Measurements from ENCODE around the gene MCUB.
"Not testable (repeated sequence)": the region's sequence is repeated elsewhere in the genome, so short reads cannot be mapped to it uniquely, and the experiment has no call there.

MCUB gene

DNA sequence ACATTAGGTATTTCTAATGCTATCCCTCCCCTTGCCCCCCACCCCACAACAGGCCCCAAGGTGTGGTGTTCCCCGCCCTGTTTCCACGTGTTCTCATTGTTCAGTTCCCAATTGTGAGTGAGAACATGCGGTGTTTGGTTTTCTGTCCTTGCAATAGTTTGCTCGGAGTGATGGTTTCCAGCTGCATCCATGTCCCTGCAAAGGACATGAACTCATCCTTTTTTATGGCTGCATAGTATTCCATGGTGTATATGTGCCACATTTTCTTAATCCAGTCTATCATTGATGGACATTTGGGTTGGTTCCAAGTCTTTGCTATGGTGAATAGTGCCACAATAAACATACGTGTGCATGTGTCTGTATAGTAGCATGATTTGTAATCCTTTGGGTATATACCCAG is 20.0 kb downstream of the MCUB start:
- not testable (repeated sequence) for DNase-seq

DNA sequence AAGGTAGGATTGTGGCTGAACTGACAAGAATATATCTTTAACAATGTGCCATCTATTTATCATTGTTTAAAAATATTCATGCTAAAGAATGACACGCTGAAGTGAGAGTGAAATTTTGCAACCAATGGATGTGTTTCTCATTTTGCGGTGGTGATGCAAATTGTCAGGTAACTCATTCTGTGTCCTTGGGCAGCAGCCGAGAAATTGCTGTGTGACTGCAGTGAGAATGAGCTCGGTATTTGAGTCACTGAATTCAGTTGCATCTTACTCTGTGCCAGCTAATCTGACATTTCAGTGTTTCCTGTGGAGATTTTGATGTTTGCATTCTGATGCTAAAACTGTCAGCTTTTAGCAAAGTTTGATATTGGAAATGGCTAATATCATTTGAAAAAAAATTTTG is 28.1 kb downstream of the MCUB start:
- peak; percentile 84 for DNase-seq

DNA sequence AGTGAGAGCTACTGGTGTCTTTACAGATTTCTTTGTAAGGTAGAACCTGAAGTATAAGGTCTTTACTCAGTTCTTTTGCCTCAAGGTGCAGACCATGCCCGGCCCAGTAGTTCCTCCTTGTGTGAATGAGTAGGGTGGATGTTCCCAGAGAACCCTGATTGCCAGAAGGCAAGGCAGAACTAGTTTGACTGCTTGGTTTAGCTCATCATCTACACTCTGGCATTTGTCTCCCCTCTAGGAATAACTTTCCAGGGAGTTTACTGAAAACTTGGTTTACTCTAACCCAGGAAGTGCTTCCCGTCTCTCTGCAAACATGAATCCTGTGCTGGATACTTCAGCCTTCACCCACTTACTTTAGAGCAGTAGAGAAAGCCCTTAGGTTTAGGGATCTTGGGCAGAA is 29.1 kb downstream of the MCUB start:
- no peak for DNase-seq

DNA sequence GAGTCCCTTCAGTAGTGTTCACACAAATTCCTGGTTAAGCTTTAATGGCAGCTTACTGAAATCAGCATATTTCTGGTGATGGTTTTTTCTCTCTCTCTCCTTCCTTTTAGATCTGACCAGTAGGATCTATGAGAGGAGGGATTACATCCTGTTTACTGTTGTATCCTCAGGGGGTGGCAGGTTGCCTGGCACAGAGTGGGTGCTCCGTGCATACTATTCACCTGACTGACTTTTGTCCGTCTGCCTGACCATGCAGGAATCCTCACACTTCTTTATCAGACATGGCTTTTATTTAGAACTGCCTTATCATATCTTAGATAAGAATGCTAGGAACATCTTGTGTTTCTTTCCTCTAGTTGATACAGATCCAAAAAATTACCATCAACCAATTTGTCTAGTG is 29.6 kb downstream of the MCUB start:
- no peak for DNase-seq

DNA sequence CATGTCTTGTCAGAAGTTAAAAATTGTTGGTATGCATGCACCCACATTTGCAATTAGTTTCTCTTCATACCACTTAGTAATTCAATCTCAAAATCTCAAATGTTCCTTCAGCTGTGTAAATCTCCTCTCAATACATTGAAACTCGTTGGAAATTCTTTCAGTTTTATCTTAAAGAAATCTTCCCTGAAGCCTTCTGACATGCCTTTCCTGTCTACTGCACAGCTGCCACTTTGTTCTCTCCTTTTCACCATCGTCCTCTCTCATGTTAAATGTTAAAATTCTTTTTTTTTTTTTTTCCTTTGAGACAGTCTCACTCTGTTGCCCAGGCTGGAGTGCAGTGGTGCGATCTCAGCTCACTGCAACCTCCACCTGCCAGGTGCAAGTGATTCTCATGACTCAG is 30.9 kb downstream of the MCUB start:
- DNase-seq, result no peak

DNA sequence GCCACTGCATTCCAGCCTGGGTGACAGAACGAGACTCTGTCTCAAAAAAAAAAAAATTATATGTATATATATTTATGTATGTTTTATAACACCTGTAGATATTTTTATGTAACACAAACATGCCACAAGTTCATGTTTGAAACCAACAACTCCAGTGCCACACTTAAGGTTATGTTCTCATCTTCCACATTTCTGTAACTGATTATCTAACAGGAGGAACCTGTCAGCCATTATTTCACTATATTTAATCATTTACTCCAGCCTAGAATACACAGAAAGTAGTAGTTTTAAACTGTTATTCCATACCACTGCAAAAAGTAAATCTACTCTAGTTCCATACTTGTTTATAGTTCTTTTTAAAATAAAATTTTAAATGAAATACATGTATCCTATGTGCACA is 32.3 kb downstream of the MCUB start:
- no peak for DNase-seq

DNA sequence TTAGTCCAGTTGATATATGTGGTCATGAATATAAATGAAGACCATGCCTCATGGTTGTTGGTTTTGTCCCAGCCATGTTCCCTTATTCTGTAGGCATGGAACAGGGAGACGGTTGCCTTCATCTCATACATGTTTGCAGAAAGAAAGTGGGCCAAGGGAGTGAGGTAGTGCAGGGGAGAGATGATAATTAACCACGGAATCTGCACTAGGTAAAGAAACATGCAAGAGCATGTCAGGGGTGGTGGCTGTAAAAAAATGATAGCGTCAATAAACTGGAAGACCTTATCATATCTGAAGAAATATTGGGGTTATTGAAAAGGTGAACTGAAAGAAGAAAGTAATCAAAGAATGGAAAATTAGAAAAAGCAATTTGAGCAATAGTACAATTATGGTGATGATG is 35.1 kb downstream of the MCUB start:
- DNase-seq, result not testable (repeated sequence)

DNA sequence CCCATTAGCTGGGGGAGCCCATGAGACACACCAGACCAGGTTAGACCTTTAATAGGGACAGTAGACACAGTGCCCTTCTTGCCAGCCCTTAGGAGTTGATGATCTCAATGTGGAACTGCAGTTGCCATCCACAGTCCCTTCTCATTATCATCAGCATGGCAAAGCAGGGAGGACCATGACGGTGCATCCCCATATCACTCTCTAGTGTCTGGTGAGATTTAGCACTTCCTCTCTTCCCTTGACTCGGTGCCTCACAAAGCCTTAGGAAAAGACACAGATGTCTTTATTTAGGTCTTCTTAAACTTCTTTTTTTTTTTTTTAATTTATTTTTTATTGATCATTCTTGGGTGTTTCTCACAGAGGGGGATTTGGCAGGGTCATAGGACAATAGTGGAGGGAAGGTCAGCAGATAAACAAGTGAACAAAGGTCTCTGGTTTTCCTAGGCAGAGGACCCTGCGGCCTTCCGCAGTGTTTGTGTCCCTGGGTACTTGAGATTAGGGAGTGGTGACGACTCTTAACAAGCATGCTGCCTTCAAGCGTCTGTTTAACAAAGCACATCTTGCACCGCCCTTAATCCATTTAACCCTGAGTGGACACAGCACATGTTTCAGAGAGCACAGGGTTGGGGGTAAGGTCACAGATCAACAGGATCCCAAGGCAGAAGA is 36.5 kb downstream of the MCUB start:
- DNase-seq, result not testable (repeated sequence)

DNA sequence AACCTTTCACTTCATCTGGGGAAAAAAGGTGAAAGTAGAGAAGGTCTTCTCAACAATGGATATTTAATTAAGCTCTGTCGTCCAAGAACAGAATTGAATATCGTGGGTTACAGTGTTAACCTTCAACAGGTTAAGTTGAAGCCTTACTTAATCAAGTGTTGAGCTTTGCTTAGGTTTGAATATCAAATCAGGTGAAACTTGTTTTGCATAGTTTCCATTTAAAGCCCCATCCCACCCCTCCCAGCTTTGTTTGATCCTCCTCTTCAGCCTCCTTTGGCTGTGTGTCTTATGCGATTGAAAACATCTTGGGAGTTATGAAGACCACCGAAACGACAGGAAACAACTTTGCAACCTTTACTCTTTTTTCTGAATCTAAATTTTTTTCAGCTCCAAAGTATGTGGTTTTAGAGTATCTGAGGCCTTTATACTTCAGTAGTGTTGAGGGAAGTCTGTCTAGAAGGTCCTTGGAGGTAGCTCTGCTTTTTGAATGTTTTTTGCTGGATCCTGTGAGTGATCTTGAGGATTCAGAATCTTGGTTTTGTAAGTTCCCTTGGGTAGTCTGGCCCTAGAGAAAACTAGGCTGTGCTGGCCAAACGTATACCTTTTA is 39.1 kb downstream of the MCUB start:
- DNase-seq, result no peak

DNA sequence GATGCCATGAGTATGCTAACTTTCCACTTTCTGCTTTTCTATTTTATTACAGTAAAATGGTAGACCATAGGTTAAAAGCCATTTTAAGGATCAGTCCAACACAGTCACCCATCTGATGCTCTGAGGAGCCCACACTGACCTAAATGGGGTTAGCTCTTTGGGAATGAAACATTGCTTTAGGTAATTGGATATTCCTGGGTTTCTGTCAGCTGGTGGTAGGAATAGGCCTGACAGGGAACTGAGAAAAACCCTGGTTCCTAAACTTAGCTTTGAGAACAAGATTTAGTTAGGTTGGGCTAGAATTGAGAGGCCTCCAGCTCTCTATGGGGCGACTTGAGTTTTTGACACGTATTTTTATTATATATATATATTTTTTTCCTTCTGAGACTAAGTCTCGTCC is 40.4 kb downstream of the MCUB start:
- DNase-seq, result no peak

DNA sequence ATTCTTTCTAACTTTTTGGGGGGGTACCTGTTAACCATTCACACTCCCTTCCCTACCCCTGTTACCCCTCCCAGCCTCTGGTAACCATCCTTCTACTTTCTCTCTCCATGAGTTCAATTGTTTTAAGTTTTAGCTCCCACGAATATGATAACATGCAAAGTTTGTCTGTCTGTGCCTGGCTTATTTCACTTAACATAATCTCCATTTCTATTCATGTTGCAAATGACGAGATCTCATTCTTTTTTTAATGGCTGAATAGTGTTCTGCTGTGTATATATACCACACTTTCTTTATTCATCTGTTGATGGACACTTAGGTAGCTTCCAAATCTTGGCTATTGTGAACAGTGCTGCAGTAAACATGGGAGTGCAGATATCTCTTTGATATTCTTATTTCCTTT is 41.3 kb downstream of the MCUB start:
- DNase-seq, result no peak

DNA sequence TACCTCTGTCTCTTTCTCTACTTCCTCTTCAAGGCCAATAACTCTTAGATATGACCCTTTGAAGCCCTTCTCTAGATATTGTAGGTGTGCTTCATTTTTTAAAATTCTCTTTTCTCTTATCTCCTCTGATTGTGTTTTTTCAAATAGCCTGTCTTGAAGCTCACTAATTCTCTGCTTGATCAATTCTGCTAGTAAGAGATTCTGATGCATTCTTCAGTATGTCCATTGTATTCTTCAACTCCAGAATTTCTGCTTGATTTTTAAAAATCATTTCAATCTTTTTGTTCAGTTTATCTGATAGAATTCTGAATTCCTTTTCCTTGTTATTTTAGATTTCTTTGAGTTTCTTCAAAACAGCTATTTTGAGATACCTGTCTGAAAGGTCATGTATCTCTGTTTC is 47.9 kb downstream of the MCUB start:
- no peak for DNase-seq

DNA sequence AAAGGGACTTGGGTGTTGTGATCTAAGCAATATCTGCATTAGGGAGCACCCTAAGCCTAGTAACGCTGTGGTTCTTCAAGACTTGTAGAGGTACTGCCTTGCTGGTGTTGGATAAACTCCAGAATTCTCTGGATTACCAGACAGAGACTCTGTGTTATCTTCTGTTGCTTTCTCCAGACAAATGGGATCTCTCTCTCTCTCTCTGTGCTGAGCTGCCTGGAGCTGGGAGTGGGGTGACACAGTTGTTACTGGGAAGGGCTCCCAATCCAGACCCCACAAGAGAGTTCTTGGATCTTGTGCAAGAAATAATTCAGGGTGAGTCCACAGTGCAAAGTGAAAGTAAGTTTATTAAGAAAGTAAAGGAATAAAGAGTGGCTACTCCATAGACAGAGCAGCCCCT is 48.8 kb downstream of the MCUB start:
- no peak for DNase-seq

DNA sequence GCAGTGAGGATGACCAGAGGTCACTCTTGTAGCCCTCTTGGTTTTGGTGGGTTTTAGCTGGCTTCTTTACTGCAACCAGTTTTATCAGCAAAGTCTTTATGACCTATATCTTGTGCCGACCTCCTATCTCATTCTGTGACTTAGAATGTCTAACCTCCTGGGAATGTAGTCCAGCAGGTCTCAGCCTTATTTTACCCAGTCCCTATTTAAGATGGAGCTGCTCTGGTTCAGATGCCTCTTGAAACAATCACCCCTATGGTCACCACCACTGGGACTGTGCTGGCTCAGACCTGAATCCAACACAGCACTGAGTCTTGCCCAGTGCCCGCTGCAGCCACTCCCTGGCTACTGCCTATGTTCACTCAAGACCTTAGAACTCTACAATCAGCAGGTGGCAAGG is 49.4 kb downstream of the MCUB start:
- no peak for DNase-seq

DNA sequence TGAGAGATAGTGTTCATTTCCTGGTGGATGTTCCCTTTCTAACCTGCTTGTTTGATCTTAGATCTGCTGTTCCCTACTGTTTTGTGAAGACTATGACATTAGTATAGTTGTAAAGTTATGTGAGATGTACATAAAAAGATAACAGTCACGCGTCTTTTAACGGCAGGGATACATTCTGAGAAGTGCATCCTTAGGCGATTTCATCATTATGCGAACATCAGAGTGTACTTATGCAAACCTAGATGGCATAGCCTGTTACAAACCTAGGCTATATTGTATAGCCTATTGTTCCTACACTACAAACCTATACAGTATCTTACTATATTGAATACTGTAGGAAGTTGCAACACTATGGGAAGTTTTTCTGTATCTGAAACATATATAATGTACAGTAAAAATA is 50.4 kb downstream of the MCUB start:
- DNase-seq, result no peak

DNA sequence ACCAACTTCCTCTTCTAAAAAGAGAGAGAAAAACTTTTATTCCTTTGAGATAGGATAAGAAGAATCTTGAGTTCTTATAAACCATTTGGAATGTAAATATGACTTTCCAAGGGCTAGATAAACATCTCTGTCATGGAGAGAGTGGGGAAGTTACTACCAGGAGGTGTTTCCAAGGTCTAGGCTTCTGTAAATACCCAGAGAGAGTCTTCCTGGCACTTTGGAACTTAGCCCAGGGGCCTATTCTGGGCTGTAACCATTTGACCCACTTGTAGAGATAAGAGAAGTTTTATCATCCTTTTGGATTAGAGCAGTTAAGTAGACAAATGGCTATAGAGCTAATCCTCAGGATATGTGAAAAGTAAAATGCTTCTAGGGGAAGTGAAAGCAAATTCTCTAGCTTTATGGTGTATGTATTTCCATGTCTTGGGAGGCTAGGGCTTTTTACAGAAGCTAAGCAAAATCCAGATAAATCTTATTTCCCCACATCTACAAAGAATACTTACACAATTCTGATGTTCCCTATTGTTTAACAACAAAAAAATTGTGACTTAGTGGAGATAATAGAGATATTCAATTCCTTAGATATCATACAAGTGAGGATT is 51.1 kb downstream of the MCUB start:
- no peak for DNase-seq

DNA sequence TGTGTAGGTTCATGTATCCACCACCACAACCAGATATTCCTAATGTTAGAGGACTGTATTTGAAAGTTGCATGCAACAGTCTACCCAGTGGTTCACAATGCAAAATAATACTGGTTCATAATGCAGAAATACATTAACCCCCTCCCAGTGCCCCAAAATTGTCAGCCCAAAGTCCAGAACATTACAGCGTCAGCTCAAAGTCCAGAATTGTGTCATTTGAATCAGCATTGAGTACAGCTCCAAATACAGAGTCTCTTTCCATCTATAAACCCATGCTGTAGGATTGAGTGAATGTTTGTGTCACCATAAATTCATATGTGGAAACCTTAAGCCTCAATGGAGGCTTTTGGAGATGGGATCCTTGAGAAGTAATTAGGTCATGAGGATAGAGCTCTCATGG is 54.0 kb downstream of the MCUB start:
- DNase-seq, result no peak

DNA sequence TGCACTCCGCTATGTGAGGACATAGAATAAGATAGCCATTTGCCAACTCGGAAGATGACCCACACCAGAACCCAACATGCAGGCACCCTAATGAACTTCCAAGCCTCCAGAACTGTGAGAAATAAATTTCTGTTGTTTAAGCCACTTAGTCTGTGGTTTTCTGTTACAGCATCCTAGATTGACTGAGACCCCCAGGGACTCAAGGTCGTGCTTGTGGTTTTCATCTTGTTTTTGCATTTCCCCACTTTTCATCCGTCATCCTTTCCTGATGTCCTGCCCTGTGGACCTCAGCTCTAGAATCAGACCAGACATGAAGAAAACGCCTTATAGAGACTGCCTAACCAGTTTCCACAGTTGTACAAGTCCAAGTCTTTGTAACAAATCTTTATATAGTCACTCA is 54.4 kb downstream of the MCUB start:
- no peak for DNase-seq

DNA sequence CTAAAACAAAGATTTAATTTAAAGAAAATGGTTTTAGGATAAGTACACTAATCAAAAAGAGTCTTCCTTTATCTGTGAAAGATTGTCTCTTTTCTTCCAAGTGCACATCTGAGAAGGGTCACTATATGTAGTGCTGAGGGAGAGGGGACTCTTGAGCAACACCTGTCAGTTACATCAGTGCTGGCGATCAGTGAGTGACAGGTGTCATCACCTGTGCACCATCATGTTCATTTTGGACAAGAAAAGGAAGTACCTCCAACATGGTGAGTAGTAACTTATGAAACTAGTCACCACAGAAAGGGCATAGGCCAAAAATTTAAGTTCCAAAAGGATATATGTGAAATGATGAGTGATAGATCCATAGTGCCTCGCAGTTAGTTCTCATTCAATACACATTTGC is 55.7 kb downstream of the MCUB start:
- no peak for DNase-seq

DNA sequence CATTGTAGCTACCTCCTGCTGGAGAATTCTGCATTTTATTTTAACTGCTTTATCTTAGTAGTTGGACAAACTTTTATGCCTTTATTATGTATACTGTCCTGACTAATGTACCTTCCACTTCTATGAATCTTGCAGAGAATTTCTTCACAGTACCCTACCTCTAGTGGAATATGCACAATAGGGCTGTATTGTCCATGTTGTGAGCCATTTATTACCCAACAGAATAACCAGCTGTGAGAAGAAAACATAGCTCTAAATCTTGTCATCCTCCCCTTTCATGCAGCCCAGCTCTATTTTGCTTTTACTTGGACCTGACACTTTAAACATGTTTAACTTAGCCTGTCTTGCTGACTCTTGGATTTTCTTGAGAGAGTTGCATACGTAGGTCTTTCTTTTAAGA is 56.2 kb downstream of the MCUB start:
- no peak for DNase-seq

DNA sequence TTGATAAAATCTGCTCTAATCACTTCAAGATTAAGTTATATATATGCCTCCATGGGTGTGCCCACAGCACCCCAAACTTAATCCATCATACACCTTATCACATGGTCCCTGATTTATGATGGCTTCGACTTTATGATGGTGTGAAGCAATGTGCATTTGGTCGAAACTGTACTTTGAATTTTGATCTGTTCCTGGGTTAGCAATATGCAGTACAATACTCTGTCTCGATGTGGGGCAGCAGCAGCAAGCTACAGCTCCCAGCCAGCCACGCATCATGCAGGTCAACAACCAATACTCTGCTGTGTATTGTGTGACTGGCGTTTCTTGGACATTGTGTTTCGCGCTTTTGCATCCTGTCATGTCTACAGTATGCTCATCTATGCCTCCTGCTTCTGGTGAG is 62.6 kb downstream of the MCUB start:
- no peak for DNase-seq

DNA sequence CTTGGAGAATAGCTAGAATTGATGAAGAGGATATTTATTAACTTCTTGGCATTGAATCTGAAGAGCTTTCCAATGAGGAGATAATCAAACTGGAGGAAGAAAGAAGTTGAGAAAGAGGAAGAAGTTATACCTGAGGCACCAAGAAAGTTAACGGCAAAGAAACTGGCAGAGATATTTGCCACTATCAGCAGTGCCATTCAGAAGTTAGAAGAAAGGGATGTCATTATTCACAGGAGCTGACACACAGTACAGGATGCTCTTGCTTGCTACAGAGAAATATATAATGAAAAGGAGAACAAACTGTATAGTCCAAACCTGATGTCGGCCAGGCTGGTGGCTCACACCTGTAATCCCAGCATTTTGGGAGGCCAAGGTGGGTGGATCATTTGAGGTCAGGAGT is 64.5 kb downstream of the MCUB start:
- no peak for DNase-seq

DNA sequence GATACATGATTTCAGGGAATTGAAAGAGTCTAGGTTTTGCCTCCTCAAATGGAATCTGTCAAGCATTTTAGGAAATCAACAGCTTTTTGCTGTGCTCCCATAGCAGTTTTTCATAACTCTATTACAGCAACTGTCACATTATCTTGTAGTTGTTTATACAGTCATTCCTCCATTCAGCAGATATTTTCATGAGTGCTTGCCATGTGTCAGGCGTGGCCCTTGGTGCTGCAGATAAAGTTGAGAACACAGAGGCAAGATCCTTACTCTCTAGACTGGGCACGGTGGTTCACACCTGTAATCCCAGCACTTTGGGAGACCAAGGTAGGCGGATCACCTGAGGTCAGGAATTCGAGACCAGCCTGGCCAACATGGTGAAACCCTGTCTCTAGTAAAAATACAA is 67.3 kb downstream of the MCUB start:
- DNase-seq, result no peak

DNA sequence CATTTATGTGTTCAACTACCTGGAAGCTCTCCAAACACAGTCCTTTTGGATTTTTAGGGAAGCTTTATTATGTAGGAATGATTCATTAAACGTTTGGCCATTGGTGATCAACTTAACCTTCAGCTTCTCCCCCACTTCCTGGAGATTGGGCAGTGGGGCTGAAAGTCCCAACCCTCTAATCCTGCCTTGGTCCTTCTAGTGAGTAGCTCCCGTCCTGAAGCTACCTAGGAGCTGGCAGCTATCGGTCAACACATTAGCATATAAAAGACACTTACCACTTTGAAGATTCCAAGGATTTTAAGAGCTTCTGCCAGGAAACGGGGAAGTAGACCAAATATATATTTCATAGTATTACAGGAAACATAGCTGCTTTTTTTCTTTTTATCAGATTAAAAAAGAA is 69.7 kb downstream of the MCUB start:
- no peak for DNase-seq

DNA sequence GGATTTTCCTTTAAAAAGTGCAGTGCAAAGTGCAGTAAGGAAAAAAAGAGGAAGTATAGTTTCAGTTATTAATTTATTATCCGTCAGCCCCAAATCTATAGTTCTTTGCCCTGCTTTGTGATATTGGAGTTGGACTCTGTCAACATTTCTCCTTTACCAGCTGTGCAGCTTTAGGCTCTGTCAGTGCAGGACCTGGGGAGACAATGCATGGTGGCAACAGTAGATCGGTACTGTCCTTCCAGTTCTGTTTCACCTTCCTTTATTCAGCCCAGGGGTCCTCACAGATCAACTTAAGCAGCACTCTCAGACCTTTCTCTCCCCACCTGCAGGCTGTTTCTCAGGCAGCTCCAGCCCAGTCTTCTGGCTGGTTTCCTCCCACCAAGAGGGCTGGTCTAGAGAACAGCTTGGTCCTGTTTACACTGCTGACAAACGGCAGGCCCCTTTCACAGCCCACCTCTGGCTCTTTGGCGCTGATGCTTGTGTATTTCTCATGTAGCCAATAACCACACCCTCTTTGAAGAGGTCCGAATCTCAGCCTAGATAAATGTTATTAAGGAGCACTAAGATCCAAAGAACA is 71.6 kb downstream of the MCUB start:
- no peak for DNase-seq

Measured in activated CD4-positive, alpha-beta T cell treated with anti-CD3 and anti-CD28 coated beads, Interleukin-10, Interleukin-2, amounts not matched to agents 100 ng/mL and 50 ng/mL, durations not matched to agents 16 hours and 8 hours (primary cell).